ENCODE measurements around the gene DKK3. TPM values are rescaled to one million over a fixed set of nuclear protein-coding genes. Genes with fewer than 3 reads are reported as not detected.

DKK3 gene
- total and polyA plus RNA-seq, 2 of the 13 experiments (the other 11 are each of a cell fraction or from before 2014, with no cell fraction given), result 0.09 to 0.67 TPM

- DNase-seq (ENCODE audit: low spot score) (no peak), ATAC-seq (no peak), FAIRE-seq (no peak)
- Histone ChIP-seq H3K9me3 (ENCODE audit: low read length) (no peaks in the 10 kb centered on the region), H3K27me3 (ENCODE audit: control insufficient read depth in 1 of 2, insufficient read depth in 2 of 2, low read length in 2 of 2) (peaks cover 0 to 35% of the 10 kb centered on the region in 2 experiments; a peak in 4 of 5 replicates), H2AFZ (ENCODE audit: low read length) (no peak overlapping the region), H3K4me3 (replicated peaks in 1 of 3; ENCODE audit: insufficient read depth in 1 of 3, low read depth in 2 of 3, low read length in 3 of 3) (no peak overlapping the region), H4K20me1 (ENCODE audit: insufficient read depth, low read length) (no peaks in the 10 kb centered on the region), H3K9ac (ENCODE audit: insufficient read depth, low read depth, low read length) (no peak overlapping the region), H3K36me3 (replicated peaks in 1 of 2; ENCODE audit: control insufficient read depth in 1 of 2, insufficient read depth in 2 of 2, low read length in 2 of 2) (no peaks in the 10 kb centered on the region), H3K79me2 (ENCODE audit: insufficient read depth, low read length) (no peaks in the 10 kb centered on the region), H3K4me1 (ENCODE audit: insufficient read depth, low read length) (peaks cover 34% of the 10 kb centered on the region), H3K27ac (ENCODE audit: extremely low read length, insufficient read depth, low read length) (no peak overlapping the region), H3K4me2 (ENCODE audit: low read depth, low read length) (no peak overlapping the region)
- ChIA-PET CTCF (ENCODE audit: low intra/inter-chr PET ratio, low total read pairs) (no interaction called here), POLR2A (no interaction called here)
- intact Hi-C loops (cut with micrococcal nuclease; ENCODE audit: unreplicated experiment) (no loop called here), in situ Hi-C loops (cut with HindIII; ENCODE audit: extremely low pct_ligation_motif_present, low pct_unique_long_range_greater_than_20kb) (no loop called here)
- 70% methylated on average over 5 of the region's 6 CpGs for WGBS (ENCODE audit: low lambda C conversion rate)
- no TSS peak for BruUV-seq (replicated peaks)
- TF ChIP-seq ZBTB44 (CRISPR knock-in tag; IDR thresholded peaks at IDR 0.05), result no peak
- no peak for TF ChIP-seq ZNF639 (CRISPR knock-in tag; conservative IDR thresholded peaks at IDR 0.05)
- TF ChIP-seq SRF (IDR thresholded peaks at IDR 0.05; ENCODE audit: low read depth, low read length), result no peak
- no peak for TF ChIP-seq ZNF432 (CRISPR knock-in tag; IDR thresholded peaks at IDR 0.05; ENCODE audit: borderline replicate concordance)
- no peak for TF ChIP-seq PRMT3 (CRISPR knock-in tag; IDR thresholded peaks at IDR 0.05; ENCODE audit: borderline replicate concordance, low read depth)
- TF ChIP-seq GTF3A (CRISPR knock-in tag; conservative IDR thresholded peaks at IDR 0.05), result no peak
- no peak for TF ChIP-seq SMC3 (IDR thresholded peaks at IDR 0.05; ENCODE audit: low read length)
- TF ChIP-seq DPF2 (CRISPR knock-in tag; IDR thresholded peaks at IDR 0.05; ENCODE audit: borderline replicate concordance, low read depth), result no peak
- TF ChIP-seq HHEX (CRISPR knock-in tag; IDR thresholded peaks at IDR 0.05), result no peak
- no peak for TF ChIP-seq ZBTB1 (CRISPR knock-in tag; IDR thresholded peaks at IDR 0.05; ENCODE audit: borderline replicate concordance)
- TF ChIP-seq STAT6 (CRISPR knock-in tag; IDR thresholded peaks at IDR 0.05; ENCODE audit: borderline replicate concordance), result no peak
- TF ChIP-seq ZNF264 (CRISPR knock-in tag; IDR thresholded peaks at IDR 0.05), result no peak
- no peak for TF ChIP-seq ZNF512B (CRISPR knock-in tag; IDR thresholded peaks at IDR 0.05; ENCODE audit: borderline replicate concordance)
- TF ChIP-seq SRSF4 (IDR thresholded peaks at IDR 0.05; ENCODE audit: low read depth, low read length, poor library complexity, severe bottlenecking), result no peak
- no peak for TF ChIP-seq MBNL3 (CRISPR knock-in tag; conservative IDR thresholded peaks at IDR 0.05)
- no peak for TF ChIP-seq LBX2 (CRISPR knock-in tag; IDR thresholded peaks at IDR 0.05; ENCODE audit: borderline replicate concordance)
These were observed 12.8 kb downstream of the DKK3 start for GRCh38 chr11:11995601-11996000.

Measured in HepG2 (cell line).